ENCODE measurements around the gene UQCC3. TPM values are rescaled to one million over a fixed set of nuclear protein-coding genes. Genes with fewer than 3 reads are reported as not detected.

UQCC3 gene
- total and polyA plus RNA-seq, 2 of the 13 experiments (the other 11 are each of a cell fraction or from before 2014, with no cell fraction given), result 7.7 to 16.0 TPM

- TF ChIP-seq, protein P1, sequence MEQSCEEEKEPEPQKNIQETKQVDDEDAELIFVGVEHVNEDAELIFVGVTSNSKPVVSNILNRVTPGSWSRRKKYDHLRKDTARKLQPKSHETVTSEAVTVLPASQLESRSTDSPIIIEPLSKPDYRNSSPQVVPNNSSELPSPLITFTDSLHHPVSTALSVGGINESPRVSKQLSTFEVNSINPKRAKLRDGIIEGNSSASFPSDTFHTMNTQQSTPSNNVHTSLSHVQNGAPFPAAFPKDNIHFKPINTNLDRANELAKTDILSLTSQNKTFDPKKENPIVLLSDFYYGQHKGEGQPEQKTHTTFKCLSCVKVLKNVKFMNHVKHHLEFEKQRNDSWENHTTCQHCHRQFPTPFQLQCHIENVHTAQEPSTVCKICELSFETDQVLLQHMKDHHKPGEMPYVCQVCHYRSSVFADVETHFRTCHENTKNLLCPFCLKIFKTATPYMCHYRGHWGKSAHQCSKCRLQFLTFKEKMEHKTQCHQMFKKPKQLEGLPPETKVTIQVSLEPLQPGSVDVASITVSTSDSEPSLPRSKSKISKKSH (CRISPR knock-in tag; IDR thresholded peaks at IDR 0.05; ENCODE audit: borderline replicate concordance), result peak; percentile 64; the same call in 1 of the 2 replicates
- TF ChIP-seq ZSCAN22 (CRISPR knock-in tag; IDR thresholded peaks at IDR 0.05), result no peak
- no peak for TF ChIP-seq NFIC (IDR thresholded peaks at IDR 0.05; ENCODE audit: low read length)
- TF ChIP-seq HHEX (CRISPR knock-in tag; IDR thresholded peaks at IDR 0.05), result no peak
- TF ChIP-seq, protein P2, sequence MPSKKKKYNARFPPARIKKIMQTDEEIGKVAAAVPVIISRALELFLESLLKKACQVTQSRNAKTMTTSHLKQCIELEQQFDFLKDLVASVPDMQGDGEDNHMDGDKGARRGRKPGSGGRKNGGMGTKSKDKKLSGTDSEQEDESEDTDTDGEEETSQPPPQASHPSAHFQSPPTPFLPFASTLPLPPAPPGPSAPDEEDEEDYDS (CRISPR knock-in tag; IDR thresholded peaks at IDR 0.05), result no peak
- peak; percentile 93 for TF ChIP-seq AGO1 (IDR thresholded peaks at IDR 0.05; ENCODE audit: low read depth, low read length, poor library complexity, severe bottlenecking)
- TF ChIP-seq ZNF768 (CRISPR knock-in tag; IDR thresholded peaks at IDR 0.05), result no peak
- 0 out of 2 replicates have a peak, but pooled peaks have one; percentile 49 for TF ChIP-seq MAF1 (CRISPR knock-in tag; IDR thresholded peaks at IDR 0.05; ENCODE audit: borderline replicate concordance)
- TF ChIP-seq NCOA5 (CRISPR knock-in tag; IDR thresholded peaks at IDR 0.05), result 0 out of 2 replicates have a peak, but pooled peaks have one; percentile 74
- TF ChIP-seq, protein P3, sequence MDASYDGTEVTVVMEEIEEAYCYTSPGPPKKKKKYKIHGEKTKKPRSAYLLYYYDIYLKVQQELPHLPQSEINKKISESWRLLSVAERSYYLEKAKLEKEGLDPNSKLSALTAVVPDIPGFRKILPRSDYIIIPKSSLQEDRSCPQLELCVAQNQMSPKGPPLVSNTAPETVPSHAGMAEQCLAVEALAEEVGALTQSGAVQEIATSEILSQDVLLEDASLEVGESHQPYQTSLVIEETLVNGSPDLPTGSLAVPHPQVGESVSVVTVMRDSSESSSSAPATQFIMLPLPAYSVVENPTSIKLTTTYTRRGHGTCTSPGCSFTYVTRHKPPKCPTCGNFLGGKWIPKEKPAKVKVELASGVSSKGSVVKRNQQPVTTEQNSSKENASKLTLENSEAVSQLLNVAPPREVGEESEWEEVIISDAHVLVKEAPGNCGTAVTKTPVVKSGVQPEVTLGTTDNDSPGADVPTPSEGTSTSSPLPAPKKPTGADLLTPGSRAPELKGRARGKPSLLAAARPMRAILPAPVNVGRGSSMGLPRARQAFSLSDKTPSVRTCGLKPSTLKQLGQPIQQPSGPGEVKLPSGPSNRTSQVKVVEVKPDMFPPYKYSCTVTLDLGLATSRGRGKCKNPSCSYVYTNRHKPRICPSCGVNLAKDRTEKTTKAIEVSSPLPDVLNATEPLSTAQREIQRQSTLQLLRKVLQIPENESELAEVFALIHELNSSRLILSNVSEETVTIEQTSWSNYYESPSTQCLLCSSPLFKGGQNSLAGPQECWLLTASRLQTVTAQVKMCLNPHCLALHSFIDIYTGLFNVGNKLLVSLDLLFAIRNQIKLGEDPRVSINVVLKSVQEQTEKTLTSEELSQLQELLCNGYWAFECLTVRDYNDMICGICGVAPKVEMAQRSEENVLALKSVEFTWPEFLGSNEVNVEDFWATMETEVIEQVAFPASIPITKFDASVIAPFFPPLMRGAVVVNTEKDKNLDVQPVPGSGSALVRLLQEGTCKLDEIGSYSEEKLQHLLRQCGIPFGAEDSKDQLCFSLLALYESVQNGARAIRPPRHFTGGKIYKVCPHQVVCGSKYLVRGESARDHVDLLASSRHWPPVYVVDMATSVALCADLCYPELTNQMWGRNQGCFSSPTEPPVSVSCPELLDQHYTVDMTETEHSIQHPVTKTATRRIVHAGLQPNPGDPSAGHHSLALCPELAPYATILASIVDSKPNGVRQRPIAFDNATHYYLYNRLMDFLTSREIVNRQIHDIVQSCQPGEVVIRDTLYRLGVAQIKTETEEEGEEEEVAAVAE (CRISPR knock-in tag; IDR thresholded peaks at IDR 0.05; ENCODE audit: borderline replicate concordance), result no peak
- TF ChIP-seq ZNF207 (IDR thresholded peaks at IDR 0.05; ENCODE audit: borderline replicate concordance), result no peak
- no peak for TF ChIP-seq ZNF615 (CRISPR knock-in tag; IDR thresholded peaks at IDR 0.05; ENCODE audit: borderline replicate concordance)
- no peak for TF ChIP-seq ZHX2 (IDR thresholded peaks at IDR 0.05; ENCODE audit: low read depth)
- TF ChIP-seq ZHX2 (CRISPR knock-in tag; IDR thresholded peaks at IDR 0.05; ENCODE audit: borderline replicate concordance), result no peak
- TF ChIP-seq E2F1 (CRISPR knock-in tag; IDR thresholded peaks at IDR 0.05), result 0 out of 2 replicates have a peak, but pooled peaks have one; percentile 12
- 0 out of 2 replicates have a peak, but pooled peaks have one; percentile 54 for TF ChIP-seq HOXA5 (CRISPR knock-in tag; IDR thresholded peaks at IDR 0.05)
Measured at GRCh38 chr11:62666259-62666926, 5.1 kb upstream of the UQCC3 start (continued).
